SIG-M5 treated with dmso at 0.1 percent for 504 hours (cell line): Measurements from ENCODE around the gene CFAP221.

Experiments used
- DNase-seq: peaks from one replicate; lab custom pipeline; 2025; ENCODE audit not compliant: unreplicated experiment; lab: John Stamatoyannopoulos, UW

The CFAP221 gene

DNA sequence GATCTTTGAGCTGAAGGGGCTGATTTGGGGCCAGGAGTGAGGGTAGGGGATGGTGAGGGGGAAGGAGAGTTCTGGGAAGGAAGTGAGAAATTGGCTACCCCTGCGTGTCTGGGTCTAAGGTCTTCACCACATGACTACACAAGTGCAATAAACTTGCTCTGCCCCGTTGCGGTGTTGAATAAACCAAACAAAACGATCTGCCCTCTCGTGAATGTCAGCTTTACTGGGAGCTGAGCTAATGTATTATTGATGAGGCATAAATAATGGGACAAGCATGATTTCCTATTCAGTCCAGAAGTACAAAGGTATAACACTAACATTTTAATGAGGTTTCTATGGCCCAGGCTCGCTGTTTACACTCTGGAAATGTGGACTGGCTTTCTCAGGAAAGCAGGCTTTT lies 8.0 kb upstream of the CFAP221 start:
- no peak for DNase-seq

DNA sequence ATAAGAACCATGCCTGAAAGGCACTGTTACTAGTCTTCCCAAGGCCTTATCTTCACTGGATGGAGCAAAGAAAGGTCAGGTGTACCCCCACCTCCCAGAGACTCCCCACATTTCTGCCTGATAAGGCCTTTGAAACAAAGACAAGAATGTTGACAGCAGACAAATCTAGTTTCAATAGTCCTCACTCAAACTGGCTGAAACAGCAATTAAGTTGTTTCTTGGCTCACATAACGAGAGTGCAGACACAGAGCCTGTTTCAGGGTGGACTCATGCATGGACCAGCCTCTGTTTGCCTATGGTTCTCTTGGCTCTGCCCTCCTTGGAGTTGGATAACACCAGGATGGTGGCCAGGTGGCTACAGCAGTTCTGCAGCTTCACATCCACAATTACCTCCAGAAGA lies 7.5 kb upstream of the CFAP221 start:
- DNase-seq: no peak

- DNase-seq: no peak
Observed at GRCh38 chr2:119537792-119538191, 6.5 kb upstream of the CFAP221 start.

DNA sequence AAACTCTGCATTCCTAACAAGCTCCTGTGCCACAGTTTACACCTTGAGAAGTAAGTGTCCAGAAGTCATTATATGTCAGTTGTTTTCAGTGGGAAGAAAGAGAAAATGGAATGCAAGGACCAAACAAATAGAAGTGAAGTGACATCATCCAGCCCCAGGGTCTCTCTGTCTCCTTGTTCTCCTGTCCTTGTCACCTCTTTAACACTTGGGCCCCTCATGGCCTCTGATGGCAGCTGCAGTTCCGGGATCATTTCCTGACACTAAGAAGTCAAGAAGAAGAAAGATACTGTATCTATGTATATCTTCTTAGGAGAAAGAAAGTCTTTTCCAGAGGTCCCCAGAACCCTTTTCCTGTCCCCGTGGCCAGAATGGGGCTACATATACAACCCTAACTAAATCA lies 2.8 kb upstream of the CFAP221 start:
- DNase-seq: no peak

DNA sequence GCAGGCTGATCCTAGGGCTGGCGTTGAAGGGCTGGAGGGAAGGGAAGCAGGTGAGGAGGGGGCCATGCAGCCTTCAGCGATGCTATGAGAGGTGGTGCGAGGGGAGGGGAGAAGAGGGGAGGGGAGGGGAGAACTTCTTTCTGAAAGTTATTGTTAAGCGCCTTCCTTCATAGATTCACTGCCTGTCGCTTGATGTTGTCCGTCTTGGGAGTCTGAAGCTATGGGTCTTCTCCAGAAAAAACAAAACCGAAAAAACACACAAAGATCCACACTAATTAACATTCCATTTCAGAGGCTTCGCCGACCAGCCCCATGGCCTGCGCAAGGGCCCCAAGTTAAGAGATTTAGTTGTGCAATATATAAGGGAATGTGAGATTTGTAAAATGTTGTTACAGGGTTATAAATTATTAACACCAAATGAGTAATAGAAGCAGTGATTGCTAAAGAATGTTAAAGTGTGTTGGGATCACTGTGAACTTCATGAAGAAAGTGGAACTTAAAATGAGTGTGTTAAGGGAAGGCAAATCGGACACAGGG lies 758 bp downstream of the CFAP221 start:
- no peak for DNase-seq

- DNase-seq: no peak
Observed at GRCh38 chr2:119545754-119546446, 1.7 kb downstream of the CFAP221 start.

DNA sequence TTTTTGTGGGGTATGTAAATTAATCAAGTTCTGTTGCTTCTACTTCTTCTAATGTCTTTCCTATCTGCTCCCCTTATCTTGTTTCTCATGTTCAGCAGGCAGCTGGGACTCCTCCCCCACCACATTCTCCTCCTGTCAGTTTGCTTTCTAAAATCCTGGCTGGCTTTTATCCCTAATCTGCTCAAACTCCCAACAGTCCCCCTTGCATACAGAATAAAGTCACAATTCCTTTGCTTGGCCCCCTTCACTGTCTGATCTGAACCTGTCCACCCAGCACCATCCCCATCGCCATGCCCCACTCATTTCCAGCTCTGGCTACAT lies 2.2 kb downstream of the CFAP221 start:
- DNase-seq: no peak

DNA sequence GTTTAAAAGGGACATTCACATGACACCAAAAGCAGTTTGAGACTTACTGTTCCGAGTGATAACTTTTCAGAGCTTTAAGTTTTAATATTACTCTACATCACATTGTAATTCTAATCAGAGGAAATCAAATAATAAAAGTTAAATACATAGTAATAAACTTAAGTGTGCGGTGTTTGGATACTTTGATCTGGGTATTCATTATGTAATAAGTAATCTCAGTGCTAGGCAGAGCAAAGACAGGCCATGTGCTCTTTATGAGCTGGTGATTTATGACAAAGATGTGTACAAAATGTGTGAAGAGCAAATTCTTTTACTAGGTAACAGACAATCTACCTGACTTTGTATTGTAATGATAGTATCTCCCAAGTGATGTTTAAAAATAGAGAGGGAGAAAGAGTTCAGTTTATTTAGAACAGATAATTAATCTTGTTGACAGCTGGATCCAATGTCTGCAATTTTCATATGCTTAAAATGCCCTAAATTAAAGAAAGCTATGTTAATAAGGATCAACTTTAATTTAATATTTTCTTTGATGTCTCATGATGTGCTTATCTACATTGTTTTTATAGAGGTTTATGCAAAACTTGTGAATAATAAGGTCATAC lies 4.4 kb downstream of the CFAP221 start:
- no peak for DNase-seq

- DNase-seq: no peak
Observed at GRCh38 chr2:119549241-119549640, 5.0 kb downstream of the CFAP221 start.

- DNase-seq: no peak
Observed at GRCh38 chr2:119550346-119550745, 6.1 kb downstream of the CFAP221 start.

DNA sequence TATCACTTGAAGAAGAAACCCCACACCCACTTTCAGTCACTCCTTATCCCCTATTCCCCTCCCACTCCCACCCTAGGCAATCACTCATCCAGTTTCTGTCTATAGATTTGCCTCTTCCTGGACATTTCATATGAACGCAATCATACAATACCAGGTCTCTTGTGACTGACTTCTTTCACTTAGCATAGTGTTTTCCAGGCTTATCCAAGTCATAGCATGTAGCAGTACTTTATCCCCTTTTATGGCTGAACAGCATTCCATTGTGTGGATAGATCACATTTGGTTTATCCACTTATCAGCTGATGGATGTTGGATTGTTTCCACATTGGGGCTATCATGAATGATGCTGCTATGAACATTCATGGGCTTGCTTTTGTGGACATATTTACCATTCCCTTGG lies 6.6 kb downstream of the CFAP221 start:
- DNase-seq: no peak

GRCh38 chr2:119552902-119553301 lies 8.7 kb downstream of the CFAP221 start:
- DNase-seq: no peak

GRCh38 chr2:119553687-119554344 lies 9.6 kb downstream of the CFAP221 start:
- DNase-seq: no peak

DNA sequence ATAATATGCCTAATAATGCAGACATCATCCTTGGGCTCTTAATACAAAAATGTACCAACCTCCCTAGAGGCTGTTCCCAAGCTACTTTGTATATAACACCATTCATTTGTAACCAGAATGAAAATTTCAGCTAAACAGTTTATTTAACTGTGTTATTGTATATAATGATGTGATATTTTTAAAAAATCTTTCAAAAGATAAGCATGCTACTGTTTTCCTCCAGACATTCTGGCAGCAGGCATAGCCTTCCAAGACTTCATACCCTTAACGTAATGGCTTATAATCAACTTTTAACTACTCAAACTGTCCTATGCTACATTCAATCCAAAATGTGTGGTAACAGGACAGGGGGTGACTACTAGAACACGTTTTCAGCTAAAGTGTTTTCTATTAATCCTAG lies 21.2 kb downstream of the CFAP221 start:
- DNase-seq: no peak

DNA sequence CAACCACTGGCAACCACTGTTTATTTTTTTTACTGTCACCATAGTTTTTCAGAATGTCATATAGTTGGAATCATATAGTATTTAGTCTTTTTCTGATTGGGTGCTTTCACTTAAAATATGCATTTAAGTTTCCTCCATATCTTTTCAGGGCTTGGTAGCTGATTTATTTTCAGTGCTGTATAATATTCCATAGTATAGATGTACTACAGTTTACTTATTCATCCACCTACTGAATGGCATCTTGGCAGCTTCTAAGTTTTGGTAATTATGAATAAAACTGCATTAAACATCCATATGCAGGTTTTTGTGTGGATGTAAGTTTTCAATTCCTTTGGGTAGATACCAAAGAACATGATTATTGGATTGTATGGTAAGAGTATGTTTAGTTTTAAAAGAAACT lies 23.0 kb downstream of the CFAP221 start:
- no peak for DNase-seq

- DNase-seq: no peak
Observed at GRCh38 chr2:119574108-119574815, 30.0 kb downstream of the CFAP221 start.

GRCh38 chr2:119574864-119575263 lies 30.6 kb downstream of the CFAP221 start:
- DNase-seq: no peak

DNA sequence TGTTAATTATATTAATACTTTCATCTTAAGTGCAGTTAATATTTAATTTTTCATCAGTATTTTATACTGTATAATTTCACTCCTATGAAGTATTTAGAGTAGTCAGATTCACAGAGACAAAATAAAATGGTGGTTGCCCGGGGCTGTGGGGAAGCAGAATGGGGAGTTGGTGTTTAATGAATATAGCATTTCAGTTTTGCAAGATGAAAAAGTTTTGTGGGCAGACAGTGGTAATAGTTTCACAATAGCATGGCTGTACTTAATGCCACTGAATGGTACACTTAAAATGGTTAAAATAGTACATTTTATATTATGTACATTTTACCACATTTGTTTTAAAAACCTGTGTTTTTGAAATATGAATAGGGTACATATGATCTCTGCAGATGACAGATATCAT lies 31.2 kb downstream of the CFAP221 start:
- DNase-seq: peak; percentile 38

DNA sequence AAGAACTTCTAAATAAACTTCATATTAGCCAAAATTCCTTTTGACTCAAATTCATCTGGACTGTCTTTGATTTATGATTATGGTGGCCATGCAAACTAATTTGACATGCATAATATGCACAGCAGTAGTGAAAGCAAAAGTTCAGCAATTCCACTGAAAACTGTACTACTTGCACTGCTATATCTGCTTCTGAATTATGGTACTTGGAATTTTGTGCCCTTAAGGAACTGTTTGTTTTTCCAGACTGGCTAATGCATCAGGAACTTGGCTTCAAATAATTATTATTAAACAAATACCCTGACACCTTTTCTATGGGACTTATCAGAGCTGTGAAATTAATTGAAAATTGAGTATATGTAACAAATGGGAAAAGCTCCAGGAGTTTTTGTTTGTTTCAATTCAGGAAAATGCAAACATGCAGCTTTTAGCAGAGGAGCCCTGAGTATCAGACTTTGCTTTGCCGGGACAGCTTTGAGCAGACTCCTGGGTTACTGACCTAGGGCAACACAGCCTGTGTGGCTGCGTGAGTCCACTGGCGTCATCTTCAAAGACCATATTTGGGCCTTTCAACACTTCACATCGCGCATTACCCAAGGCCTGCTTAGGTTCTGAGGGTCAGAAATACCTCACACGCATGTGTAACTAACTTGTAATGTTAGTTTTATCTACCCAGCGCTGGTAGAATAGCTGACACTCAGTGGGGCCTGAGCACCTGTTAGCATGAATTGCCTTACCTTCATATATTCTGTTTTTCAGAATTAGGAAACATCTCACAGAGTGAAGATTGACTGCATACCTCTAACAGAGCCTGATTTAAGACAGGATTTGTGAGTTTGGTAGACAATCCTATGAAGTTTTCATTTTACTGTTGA lies 35.4 kb downstream of the CFAP221 start:
- DNase-seq: no peak

DNA sequence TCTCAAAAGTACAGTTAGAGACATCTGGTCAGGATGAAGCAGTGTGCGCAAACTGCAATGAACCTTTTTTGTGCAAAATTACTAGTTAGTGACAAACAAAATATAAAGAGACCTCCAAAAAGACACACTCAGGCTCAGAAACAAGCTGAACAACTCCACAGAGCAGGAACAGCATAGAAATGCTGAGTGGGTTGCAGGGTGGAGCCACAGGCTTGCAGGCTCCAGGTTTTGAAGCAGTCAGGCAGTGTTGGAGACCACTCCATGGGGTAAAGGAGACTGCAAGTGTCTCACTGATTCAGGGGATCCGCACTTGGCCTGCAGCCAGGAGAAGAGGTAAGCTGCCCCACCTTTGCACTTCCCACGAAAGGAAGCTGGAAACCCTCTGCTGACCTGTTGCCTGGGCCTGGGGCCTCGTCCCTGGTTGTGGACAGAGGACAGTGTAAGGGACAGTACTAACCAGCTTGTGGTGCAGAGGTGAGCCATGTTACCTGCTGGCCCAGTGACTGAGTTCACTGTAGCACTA lies 36.4 kb downstream of the CFAP221 start:
- no peak for DNase-seq

- no peak for DNase-seq
Observed at GRCh38 chr2:119583291-119583690, 39.0 kb downstream of the CFAP221 start.
